HS-27A (cell line): Measurements from ENCODE around the gene KIF18B.

Experiments
- DNase-seq: peaks from one replicate; pipeline ENCODE4 v3.0.0-alpha.2; 2012; ENCODE audit warnings: low read depth, missing footprints

KIF18B gene

DNA sequence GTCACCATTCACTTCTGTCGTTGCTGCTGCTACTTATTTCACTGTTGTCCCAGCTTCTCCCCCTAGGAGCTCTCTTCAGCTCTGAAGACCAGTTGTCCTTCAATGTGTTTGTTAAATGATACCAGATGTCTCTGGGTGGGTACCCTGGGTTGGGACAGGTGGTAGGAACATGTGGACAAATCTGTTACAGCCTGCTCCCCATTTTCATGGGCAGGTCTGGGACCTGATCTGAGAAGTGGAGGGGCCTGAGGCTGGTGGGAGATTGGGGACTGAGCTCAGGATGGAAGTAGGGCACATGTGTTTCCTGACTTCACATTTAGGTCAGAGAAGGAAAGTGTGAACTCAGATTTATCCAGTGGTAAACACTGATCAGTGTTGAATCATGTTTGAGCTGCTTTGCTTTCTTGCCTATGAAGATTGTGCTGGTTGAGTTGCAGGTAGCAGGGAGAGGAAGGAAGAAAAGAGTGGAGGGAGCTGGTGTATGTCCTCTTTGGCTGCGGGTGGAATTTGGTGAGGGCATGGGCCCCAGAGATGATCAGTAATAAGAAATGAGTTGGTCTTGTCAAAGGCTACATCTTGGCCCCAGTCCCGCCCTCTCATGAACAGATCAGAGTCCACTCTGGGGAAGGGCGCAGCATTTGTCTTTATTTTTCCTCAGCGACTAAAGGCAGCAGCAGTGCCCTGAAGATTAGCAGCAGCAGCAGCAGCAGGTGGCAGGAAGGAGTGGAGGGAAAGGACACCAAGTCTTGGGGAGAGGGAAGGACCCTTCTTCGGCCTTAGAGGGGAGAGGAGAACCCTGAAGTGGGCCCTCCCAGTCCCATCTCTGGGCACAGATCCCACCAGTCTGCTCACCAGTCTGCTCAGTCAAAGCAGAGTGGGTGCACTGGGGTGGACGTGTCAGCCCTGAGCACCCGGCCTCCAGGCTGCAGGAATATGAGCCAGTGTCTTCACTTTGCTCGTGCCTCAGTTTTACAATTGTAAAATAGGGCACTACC is 42.3 kb downstream of the KIF18B start:
- no peak for DNase-seq

DNA sequence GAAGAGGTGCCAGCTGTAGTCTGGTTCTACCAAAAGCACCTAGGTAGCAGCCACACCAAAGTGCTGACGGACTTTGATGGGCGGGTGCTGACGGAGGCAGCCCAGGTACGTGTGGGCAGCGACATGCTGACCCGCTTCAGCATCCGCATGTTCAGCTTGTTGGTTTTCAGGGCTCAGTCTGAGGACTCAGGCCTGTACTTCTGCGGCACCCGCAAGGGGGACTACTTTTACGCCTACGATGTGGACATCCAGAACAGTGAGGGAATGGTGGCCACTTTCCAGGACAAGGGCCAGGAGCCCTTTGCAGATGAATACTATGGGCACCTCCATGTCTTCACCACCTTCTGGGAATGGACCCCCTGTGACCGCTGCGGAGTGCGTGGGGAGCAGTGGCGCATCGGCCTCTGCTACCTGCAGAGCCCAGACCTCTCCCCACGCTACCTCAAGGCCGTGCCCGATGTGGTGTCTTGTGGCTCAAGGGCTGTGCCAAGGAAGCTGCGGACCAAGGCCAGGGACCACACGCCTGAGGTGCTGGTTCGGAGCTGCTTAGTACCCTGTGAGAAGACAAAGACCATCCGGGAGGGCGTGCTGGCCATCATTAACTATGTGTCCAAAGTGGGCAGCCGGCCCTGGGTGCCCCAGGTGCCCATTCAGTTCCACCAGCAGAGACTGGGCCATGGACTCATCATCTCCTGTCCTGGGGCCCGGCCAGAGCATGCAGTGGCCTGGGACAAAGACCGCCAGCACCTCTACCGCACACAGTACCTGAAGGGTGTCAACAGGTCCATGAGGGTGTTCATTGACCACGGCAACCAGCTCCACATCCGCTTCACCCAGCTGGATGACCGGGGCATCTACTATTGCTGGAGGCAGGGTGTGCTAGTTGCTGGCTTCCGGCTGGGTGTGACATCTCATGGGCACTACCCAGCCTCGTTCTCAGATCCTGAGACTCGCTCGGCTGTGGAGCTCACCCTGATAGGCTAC is 43.3 kb downstream of the KIF18B start:
- no peak for DNase-seq

- DNase-seq = no peak
These were observed 44.4 kb downstream of the KIF18B start for GRCh38 chr17:44903012-44903685.

DNA sequence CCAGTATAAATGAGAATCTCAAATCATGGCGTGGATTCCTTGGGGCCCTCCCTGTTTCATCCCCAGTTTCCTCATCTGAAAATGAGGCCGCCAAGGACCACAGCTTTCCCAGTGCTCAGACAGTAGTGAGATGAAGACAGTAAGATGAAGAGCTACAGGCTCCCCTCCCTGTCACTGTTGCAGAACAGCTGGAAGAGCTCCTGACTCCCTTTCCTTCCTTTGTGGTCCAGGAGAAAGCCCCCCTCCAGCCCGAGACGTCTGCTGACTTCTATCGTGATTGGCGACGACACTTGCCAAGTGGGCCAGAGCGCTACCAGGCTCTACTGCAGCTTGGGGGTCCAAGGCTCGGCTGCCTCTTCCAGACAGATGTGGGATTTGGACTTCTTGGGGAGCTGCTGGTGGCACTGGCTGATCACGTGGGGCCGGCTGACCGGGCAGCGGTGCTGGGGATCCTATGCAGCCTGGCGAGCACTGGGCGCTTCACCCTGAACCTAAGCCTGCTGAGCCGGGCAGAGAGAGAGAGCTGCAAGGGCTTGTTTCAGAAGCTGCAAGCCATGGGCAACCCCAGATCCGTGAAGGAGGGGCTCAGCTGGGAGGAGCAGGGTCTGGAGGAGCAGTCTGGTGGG is 45.3 kb downstream of the KIF18B start:
- DNase-seq = no peak

DNA sequence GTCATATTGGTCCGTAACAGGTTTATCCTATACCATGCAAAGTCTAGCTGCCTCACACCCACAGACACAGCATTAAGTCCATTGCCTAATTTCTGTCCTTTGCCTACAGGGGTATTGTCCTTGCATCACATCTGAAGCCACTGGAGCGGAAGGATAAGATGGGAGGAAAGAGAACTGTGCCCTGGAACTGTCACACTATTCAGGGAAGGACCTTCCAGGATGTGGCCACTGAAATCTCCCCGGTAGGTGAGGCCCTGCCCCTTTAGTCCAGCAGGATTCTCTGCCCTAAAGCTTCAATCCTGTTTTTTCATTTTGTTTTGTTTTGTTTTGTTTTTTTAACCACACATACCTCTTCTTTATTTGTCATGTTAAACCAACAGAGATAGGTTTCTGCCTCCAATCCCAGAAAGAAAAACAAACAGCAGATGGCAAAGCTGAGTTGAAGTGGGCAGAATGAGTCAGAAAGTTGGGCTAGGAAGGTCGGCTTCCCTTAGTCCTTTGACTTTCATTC is 46.1 kb downstream of the KIF18B start:
- no peak for DNase-seq

GRCh38 chr17:44900894-44901293 is 46.7 kb downstream of the KIF18B start:
- no peak for DNase-seq

DNA sequence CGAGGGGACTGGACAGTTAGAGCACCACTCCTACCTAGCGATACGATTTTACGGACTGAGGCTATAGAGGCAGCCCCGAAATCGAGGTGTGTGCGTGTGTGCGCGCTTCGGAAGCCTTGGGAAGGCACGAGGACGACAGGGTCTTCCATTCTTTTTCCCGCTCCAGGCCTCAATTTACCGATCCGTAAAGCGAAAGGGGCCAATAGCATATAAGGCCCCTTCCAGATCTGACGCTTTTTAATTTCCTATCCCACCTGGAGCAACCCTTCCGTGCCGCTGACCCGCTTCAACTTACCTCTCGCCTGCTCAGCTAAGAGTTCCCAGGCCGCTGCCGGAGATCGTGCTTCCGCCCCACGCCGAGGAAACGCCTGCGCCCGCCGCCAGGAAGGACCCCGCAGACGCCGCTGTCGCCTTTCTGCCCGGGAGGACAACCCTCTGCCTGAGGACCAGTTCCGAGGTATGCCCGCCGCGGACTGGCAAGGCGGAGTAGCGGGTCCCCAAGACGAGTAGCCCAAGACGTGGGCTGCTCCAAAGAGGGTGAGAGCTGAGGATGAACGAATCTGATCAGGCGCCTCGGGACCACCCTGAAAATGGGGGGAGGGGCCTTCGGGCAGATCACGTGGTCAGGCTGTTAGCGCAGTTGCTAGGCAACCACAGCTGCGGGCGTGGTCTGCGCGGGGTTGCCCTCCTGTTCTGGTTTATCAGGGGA is 48.3 kb downstream of the KIF18B start, which contains the start of gene EFTUD2:
Gene EFTUD2, minus strand, starts transcription at position 372 of the 709 bp plus-strand sequence. CDS start 4,924 bp downstream, outside the sequence.
- DNase-seq = no peak

DNA sequence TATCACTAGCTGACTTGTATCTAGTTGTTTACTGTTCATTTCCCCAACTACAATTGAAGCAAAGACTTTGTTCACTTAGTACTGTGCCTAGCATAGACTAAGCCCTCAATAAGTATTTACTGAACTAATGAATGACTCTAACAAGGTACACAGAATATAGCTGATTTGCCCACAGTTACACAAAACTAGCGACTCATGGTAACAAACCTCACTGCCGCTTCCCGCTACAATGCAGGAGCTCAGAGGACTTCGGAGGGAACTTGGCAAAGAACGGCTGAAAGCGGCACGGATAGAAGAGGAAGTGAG is 48.9 kb downstream of the KIF18B start:
- DNase-seq = no peak

DNA sequence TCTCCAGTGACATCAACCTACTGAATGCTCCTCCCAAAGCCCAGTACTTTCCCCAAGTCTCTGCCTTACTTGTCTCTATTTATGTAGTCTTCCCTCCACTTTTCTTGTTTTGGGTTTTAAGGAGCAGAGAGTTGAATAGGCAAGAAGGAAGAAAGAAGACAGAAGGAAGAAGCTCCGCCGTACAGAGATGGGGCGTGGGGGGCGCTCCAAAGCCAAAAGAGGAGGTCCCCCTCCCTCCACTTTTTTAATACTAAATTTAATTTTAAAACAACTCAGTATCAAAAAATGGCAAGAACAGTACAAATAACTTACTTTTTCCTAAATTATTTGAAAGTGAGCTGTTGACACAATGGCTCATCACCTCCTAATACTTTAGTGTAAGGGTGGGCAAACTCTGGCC is 52.9 kb downstream of the KIF18B start:
- no peak for DNase-seq

GRCh38 chr17:44892250-44892649 is 55.3 kb downstream of the KIF18B start:
- DNase-seq = no peak

DNA sequence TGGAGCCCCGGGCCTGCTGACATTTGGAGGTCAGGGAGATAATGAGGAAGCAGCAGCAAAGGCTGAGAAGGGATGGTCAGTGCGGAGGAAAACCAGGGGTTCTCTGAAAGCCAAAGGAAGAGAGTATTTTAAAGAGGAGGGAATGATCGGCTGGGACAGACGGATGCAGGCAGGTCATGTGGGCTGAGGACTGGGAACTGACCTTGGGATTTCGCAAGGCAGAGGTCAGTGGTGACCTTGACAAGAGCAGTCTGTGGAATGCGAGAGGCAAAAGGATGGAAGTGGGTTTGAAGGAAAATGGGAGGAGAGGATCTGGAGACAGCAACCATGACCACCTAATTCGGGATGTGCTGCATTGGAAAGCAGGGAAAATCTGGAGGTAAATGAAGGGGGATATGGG is 58.6 kb downstream of the KIF18B start:
- no peak for DNase-seq

DNA sequence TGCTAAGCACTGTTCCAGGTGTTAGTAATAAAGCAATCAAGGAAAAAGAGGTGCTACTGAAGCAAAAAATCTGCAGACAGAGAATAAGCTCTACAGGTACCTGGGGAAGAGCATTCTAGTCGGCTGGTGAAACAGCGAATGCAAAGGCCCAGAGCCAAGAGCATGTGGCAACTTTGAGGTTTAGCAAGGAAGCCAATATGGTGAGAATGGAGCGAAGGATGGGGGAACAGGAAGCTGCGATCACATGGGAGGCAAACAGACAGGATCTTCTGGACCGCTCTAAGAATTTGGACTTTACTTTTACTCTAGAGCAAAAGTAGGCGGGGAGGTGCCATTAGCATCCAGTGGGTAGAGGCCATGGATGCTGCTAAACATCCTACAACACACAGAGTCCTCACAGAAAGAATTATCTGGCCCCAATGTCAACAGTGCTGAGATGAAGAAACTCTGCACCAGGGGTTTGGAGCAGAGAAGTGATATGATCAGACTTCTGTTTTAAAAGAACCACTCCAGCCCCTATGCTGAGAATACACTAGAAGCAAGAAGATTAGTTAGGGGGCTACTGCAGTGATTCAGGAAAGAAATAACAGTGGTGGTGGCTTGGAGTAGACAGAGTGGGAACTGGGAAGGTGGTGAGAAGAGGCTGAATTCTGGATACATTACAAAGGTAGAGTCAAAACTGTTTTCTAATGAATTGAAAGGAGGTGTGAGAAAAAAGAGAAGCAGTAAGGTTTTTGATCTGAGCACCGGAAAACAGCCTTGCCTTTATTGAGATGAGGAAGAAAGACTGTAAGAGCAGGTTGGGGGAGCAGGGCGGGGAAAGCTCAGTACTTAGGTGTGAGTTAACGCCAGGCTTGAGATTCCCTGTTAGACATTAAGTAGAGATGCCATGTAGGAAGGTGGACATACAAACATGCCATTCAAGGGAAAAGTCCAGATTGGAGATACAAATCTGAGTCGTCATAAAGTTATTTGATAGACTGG is 59.3 kb downstream of the KIF18B start:
- DNase-seq = no peak

DNA sequence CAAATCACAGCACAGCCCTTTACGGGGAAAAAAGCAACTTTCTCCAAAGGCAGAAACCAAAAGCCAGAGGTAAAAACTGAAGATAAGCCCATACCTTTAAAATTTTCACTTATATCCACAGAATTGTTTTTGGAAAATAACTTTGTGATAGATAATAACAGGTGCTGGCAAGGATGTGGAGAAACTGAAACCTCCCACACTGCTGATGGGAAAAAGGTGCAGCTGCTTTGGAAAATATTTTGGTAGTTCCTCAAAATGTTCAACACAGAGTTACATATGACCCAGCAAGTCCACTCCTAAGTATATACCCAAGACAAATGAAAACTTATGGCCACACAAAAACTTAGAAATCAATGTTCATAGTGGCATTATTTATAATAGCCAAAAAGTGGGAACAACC is 60.6 kb downstream of the KIF18B start:
- DNase-seq = no peak

GRCh38 chr17:44884941-44885340 is 62.6 kb downstream of the KIF18B start:
- DNase-seq = no peak

DNA sequence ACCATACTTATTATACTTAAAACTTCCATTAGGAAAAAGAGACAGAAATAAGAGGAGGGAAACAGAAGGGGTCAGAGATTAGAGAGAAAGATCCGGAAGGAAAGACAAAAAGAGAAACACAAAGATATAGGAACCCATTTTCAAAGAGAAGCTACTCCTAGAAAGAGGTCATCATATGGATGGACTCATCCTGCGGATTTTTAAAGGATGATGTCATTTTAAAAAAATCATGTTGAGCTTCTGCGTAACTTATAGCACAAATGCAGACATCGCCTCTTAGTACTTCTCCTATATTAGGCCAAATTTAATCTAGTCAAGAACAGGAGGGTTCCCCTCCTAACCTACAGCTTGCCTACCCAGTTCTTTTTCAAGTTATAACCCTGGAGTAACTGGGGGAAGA is 66.4 kb downstream of the KIF18B start:
- DNase-seq = no peak

DNA sequence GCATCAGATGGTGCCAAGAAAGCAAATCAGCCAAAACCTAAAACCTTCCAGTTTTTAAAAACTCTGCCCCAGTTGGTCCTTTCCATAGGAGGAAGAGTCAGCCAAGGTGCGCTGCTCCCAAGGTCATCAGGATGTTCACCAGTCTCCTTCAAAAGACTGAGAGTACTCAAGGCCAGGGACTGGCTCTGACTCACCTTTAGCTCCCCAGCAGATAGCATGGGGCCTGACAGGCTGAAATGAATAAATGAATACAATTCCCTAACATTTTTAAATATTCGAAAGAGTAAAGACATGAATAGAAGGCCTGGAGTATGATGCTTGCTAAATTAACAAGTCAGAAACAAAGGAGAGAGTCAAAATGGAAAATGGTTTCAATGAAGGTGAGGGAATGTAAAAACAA is 67.5 kb downstream of the KIF18B start:
- DNase-seq = no peak

DNA sequence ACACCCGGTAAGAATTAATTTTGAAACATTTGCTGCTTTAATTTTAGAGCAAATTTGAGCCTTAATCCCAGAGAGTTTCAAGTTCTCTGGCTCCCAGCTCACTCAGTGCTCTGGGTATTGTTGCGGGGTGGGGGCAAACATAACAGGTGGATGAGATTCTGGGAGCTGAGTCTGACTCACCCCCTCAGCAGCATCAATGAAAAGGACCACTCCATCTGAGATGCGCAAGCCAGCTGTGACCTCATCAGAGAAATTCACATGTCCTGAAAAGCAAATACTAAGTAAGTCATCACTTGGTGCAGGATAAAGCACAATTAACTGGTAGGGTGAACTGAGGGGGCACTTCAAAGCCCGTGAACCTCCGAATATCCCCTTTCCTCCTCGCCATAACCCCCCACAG is 68.2 kb downstream of the KIF18B start:
- DNase-seq = no peak

DNA sequence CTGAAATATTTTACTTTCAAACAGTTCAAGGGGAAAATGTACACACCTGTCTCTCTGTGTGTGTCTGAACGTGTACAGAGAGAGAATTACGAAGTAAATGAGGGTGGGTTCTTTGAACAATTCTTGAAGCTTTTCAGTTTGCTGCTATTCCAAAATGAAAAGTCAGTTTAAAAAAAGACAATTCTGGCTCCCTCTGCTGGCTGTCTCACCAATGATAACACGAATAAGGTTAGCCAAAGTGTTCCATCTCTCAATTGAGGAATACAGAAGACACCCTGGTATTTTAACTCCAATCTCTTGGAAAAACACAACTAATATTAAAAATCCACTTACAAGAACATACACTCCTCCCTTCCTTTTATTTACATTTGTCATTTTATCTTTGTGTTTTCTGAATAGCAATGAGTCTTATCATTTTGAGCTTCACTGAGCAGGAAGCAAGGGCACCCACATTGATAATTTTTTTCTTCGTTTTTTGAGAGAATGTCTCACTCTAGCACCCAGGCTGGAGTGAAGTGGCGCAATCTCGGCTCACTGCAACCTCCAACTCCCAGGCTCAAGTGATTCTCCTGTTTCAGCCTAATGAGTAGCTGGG is 68.8 kb downstream of the KIF18B start:
- no peak for DNase-seq

DNA sequence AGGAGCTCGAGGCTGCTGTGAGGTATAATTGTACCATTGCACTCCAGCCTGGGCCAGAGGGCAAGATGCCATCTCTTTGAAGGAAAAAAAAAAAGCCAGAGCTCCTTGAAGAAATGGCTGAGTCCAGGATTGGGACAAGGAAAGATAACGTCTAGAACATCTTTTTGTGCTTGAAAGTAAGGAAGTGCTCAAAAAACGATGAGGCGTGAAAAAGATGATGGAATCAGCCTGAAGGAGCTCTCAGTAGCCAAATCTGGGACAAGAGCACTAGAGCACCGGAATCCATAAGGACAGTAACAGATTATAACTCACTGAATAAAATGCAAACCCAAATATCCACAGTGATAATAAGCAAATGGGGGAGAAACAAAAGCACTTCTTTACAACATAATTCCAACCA is 70.5 kb downstream of the KIF18B start:
- no peak for DNase-seq
